COR-L47 (cell line): ENCODE data around the gene MOB3B.

Source experiments
- DNase-seq: peaks from one replicate; lab custom pipeline; 2025; lab: John Stamatoyannopoulos, UW

Gene MOB3B

DNA sequence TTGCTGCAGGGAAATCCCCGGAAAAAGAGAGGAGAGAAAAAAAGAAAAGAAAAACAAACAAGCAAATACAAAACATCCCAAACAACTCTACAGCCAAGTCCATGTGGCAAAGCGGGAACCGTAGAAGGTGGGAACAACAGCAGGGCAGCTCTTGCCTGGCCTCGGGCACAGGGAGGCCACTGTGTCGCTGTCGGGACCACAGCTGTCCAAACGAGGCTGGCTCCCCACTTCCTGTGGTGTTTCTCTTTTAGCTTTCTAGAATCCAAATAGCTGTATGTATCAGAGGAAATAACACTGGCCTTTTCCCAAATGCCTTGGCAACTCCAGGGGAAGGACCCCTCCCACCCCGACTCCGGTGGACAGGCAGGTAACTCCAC is 191.1 kb downstream of the MOB3B start:
- no peak for DNase-seq

DNA sequence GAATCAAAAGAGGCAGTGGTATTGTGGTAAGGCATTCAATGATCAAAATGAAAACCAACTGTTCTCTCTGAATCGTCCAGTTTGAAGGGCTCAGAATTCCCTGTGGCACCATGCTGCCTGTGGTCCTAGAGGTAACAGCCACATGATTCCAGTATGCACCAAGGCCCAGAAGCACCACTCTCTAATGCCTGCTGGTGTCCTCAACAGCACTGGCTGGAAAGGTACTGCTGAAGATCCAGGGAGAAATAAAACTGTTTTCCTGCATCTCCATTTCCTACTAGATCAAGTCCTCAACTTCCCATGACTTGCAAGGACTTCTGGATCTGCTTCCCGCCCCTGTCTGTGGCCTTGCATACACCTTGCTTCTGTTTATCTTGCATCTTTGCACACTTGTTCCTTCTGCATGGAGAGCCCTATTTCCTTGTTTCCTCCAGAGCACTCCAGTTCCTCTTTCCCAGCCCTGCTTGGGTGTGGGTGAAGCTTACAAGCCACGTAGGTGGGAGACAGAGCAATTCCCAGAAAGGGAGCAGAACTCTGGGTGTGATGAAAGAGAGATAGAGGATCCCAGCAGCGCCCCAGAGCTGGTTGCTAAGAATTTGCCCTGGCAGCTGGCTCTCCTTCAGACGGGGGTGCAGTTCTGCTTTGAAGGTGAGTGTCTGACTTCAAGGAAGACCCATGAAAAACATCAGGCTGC is 191.6 kb downstream of the MOB3B start:
- no peak for DNase-seq

DNA sequence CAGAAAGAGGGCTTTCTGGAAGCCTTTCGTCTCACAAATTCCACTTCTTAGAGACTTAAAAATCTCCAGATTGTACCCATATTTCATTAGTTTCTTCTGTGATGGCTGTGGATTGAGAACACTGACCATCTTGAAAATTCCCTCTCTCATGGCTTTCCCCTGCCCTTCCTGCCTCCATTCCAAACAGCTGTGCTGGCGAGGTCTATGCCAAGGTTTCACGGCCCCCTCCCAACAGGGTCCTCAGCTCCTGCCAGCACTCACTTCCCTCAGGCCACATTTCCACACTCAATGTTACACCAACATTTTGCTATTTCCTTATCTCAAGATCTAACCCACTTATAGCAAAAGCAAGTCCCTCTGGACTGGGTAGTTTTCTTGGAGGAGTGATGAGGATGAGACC is 192.4 kb downstream of the MOB3B start:
- no peak for DNase-seq

DNA sequence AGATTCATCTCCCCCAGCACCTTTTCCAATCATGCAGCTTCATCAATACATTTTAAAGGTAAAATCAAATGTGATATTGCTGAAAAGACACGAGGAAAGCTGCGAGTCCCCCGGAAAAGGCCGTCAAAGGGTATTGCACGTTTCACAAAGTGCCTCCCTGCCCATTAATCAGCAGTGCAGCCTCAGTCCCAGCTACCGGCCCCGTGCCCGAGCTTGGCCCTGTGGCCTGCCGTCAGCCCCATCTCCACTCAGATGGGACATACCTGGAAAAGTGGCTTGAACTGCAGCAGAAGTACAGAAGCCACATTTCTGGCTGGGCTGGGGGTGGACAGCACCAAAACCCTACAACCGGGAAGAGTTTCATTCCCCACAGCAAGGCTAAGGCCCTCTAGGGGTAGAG is 192.8 kb downstream of the MOB3B start:
- no peak for DNase-seq

- no peak for DNase-seq
Observed at GRCh38 chr9:27336126-27336525, 193.5 kb downstream of the MOB3B start.

DNA sequence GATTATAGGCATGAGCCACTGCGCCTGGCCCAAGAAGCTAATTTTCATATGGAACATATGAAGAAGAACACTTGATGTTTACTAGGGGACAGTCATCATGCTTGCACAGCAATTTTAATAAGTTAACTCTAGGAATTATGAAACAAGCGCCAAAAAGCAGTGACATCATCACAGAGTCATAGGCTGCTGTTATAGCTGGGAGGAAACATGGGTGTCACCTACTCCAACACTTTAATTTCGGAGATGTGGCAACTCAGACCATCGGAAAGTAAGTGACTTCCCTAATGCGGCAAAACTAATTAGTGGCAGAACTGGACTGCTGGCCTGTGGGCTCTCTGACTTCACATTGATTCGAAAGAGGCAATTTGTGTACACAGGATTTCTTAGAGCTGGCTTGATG is 194.5 kb downstream of the MOB3B start:
- no peak for DNase-seq

DNA sequence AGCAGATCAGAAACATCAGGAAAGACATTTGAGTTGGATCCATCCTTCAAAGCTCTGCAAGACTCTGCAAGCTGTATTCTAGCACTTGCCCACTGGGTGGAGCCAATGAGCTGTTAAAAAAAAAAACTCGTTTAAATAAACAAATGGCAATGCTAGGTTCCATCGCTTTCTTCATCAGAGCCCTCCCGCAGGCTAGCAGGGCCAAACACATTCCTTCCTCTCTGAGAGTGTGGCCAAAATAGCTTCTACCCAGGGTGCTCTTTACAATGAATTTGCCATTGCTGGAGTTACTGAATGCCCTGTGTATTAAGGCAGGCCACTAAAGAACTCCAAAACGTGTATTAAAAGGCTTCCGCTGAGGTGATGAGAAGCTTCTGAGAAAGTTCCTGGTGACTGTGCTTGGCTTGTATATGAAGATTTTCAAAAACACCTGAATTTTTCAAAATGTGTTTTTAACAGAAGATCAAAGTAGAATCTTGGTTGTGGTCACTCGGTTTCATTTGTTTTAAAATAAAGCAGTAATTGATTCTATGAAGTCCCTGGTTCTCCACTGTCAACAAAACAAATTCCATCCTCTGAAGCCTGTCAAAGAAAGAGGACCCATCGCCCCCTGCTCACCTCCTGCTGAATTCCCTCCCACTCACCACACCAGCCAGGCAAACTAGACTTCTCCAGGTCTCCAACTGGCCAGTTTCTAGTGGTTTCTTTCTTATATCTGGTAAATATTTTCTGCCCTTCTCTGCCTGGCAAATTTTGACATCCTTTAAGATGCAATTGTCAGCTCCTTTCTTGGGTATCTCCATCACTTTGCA is 196.2 kb downstream of the MOB3B start:
- peak; percentile 77 for DNase-seq

GRCh38 chr9:27331393-27331792 is 198.2 kb downstream of the MOB3B start:
- no peak for DNase-seq

- DNase-seq: no peak
Observed at GRCh38 chr9:27329291-27329690, 200.3 kb downstream of the MOB3B start.

DNA sequence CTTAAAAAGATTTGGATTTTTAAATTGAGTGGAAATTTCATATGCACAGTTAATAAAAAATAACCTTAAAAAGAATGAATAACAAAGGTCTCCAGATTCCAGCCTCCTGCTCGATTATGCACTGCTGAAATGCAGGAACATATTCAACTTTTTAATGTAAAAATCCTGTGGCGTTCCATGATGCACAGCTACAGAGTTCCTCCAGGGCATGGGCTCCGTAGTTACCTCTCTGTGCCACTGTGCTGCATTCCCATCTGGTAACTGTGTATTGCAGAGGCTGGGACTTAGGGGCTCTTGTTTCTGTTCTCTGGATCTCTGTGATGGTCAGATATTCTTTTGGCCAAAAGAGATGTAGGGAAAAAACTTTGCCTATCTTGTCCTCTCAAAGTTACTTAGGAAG is 201.1 kb downstream of the MOB3B start:
- no peak for DNase-seq

- no peak for DNase-seq
Observed at GRCh38 chr9:27311184-27311583, 218.4 kb downstream of the MOB3B start.

DNA sequence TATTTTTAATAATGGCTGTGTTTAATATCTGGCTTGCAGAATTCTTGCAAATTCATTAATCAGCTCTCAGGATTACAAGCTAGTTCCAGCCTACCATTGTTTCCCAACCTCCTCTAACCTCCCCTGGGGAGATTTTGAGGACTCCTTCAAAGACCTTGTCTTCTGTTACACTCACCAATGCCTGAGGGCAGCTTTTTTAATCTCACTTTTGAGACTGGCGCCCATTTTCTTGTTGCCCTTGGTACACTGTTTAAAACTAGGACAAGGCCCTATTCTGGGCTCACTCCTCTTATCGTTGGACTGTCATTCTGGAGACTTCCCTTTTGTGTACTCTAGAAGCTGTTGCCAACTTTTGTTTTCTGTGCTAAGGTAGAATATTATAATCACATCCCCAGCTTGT is 219.0 kb downstream of the MOB3B start:
- DNase-seq: no peak

DNA sequence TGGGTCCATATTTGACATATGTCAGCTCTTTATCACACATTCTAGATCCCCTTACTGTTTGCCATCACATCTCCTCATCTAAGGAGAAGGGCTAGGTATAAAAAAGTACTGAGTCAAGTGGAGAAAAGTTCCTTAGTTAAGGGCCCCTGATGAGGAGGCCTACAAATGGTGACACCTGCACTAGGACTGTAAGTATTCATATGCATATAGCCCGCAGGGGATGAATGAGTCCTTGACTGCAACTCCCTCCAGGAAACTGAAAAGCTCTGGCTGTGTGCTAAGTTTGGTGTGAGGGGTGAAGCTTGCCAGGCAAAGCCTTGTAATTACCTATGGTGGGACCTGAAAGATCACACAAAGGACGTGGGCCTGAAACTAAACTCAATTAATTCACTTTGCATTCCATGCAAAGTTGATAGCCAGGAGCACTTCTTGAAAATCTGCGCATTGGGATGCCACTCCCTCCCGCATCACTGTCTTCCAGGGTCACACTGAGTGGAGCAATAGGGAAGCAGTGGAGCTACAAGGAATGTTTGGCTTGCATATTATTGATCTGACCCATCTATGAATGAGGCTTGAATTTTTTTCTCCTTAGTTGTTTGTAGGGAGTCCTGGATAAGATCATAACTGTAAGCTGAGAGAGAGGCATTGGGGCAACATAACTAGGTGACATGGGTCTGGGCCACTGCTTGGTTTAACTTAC is 220.8 kb downstream of the MOB3B start:
- no peak for DNase-seq

DNA sequence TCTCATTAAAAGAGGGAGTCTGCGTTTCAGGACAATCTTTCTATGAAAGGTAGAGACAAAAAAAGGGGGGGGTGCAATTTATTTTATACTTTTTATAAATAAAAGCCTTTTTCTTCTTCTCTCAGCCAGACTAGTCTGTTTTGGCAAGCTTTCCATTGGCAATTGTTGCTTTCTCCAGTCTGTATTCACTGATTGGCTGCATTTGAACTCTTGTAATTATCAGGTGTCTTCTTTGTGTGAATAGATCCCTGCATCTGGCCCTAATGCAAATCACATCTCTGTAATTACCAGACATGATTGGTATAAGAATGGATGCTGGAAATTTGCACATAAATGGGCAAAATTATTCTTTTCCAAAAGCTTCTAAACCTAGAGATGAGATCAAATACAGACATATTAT is 225.1 kb downstream of the MOB3B start:
- peak; percentile 87 for DNase-seq

DNA sequence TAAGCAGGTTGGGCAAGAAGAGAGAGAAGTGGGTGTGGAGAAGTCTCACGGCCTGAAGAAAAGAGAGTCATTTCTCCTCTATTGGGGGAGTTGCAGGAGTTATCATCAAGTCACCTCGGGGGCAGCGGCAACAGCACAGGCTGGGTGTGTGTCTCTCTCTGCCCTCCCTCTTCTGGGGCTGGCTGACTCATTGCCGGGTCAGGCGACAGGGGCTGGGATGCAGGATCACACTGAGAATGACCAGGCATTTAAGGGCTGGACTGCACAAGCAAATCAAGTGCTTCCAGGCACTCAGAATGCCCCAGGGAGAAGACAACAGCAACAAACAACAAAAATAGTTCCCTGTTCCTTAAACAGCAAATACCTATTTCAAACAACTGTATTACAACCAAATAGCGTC is 226.4 kb downstream of the MOB3B start:
- DNase-seq: no peak

DNA sequence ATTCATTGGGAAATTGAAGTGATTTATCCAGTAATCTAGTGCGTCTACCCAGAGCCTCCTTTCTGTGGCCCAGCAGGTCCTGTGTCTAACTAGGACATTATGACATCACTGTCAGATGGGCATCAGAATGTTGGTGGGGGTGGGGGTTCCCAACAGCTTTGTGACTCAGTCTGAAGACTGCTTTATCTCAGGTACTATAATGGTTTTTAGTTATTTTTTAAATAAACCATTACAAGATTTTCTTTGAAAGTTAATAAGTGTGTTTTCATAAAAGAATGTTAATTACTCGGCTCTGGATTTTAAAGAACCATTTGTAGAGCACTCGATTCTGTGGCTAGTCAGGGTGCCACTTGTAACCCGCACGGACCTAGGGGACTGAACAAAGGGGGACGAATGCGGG is 232.6 kb downstream of the MOB3B start, which contains the start of gene EQTN:
Gene EQTN (minus strand): TSS at position 101 of the 400 bp plus-strand sequence. CDS start 95 bp downstream, at position 6.
- DNase-seq: no peak

DNA sequence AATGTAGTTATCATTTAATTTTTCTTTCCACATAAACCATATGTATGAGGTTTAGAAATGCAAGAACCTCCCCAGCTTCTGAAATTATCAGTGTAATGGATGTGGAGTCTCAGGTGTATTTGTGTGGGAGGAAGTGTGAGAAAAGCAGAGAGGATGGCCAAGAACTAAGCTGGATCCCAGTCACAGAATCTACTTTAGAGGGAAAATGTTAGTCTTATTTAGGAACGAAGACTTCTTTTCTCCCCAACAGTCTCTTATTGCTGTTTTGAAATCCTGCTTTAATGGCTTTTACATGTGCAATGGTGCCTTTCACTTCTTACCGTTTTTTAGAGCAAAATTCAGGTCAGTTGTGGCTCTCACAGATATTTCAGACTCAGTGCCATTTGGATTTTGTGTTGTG is 235.6 kb downstream of the MOB3B start:
- no peak for DNase-seq

DNA sequence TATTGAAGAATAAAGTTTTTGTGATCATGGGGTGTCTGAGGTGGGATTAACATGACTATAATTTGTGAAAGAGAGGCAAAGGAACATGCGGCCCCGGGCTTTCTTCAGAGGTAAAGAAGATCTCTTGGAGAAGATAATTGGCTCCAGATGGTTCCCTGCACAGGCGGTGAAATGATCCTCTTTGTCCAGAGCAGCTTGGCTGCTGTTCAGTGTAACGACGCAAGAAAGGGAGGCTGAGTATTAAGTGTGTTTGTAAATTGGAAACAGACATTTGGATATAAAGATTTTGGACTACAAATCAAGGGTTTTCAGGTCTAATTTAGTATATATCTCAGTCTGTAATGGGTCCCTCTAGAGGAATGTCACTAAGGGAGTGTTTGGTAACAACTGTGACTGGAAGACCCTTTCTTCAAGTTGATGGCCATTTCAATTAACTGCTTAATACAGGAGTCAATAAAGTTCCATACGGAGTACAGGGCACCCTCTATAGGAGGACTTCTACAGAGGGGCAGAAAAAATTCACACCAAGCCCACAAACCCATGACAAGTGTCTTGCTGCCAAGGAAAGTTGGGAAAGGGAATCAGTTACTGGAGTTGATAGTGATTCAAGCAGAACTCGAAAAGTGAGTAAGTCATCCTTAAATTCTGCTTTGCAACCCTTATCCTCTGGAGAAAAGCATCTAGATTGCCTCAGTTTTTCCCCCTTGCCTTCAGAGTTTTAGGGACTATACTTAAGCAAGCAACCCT is 236.8 kb downstream of the MOB3B start:
- no peak for DNase-seq

DNA sequence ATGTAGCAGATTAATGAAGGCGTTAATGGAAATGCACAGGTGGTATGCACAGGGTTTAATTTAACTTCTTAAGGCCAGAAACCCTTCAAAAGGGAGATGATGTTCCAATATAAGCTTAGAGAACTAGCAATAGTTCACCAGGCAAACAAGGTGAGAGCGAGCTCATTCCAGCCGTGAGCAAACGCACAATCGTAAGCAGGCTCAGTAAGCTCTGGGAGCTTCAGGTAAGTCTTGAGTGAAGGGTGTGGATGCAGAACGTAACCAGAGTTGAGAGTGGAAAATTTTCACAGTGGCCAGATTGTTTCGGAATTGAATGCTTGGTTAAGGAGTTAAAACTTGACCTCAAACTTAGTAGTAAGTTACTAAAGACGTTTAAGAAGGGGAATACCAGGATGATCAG is 238.3 kb downstream of the MOB3B start:
- DNase-seq: no peak

- peak; percentile 0 for DNase-seq
Observed at GRCh38 chr9:27282269-27282668, 247.3 kb downstream of the MOB3B start.

GRCh38 chr9:27280860-27281259 is 248.8 kb downstream of the MOB3B start:
- DNase-seq: no peak

DNA sequence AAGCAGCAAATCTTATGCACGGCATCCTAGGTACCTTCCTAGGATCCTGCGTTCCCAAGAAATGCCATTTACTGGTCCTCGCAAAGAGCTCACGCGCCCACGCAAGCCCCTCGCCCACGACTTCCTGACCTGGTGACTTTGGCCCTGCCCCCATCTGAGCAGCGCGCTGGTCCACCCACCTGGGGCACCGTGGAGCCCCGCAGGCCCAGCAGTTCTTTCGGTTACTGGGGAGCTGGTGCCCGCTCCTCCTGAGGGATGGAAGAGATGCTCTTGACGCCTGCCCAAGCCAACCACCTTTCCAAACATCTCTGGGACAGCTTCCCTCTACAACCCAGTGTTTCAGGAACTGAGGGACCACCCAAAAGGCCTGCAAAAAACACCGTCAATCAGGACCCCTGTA is 249.4 kb downstream of the MOB3B start:
- DNase-seq: no peak
